Stimulated activated CD4-positive, alpha-beta T cell treated with anti-CD3 and anti-CD28 coated beads, Interleukin-4, amount 100 ng/mL, for 1 hour (primary cell): ENCODE results near the gene PAGR1.
"Not testable (repeated sequence)": the region's sequence is repeated elsewhere in the genome, so short reads cannot be mapped to it uniquely, and the experiment has no call there.

Experiments used
- DNase-seq: peaks from one replicate; pipeline ENCODE4 v3.0.0-alpha.2; 2020

The PAGR1 gene

GRCh38 chr16:29813644-29814562, 2.0 kb upstream of the PAGR1 start:
- DNase-seq: no peak

- DNase-seq: no peak
These were observed 1.4 kb upstream of the PAGR1 start for GRCh38 chr16:29814592-29814991.

- peak; percentile 68 for DNase-seq
These were observed 775 bp upstream of the PAGR1 start for GRCh38 chr16:29815032-29815721.

- peak; percentile 61 for DNase-seq
These were observed 916 bp downstream of the PAGR1 start for GRCh38 chr16:29816694-29817441.

GRCh38 chr16:29818082-29818481, 2.1 kb downstream of the PAGR1 start:
- no peak for DNase-seq

GRCh38 chr16:29819506-29819905, 3.6 kb downstream of the PAGR1 start:
- no peak for DNase-seq

- peak; percentile 56 for DNase-seq
These were observed 4.3 kb downstream of the PAGR1 start, which contains the start of gene MVP for GRCh38 chr16:29820271-29820701. Gene MVP (plus strand): TSS chr16:29820462. CDS start chr16:29830550, 10,088 bp downstream.

GRCh38 chr16:29820730-29821642, 5.0 kb downstream of the PAGR1 start:
- peak; percentile 50 for DNase-seq

- DNase-seq: no peak
These were observed 5.7 kb downstream of the PAGR1 start for GRCh38 chr16:29821643-29822115.

GRCh38 chr16:29824589-29825144, 8.7 kb downstream of the PAGR1 start:
- DNase-seq: no peak

GRCh38 chr16:29825145-29826044, 9.4 kb downstream of the PAGR1 start:
- peak; percentile 37 for DNase-seq

GRCh38 chr16:29826342-29826695, 10.4 kb downstream of the PAGR1 start:
- no peak for DNase-seq

GRCh38 chr16:29830774-29831173, 14.8 kb downstream of the PAGR1 start:
- no peak for DNase-seq

- no peak for DNase-seq
These were observed 15.5 kb downstream of the PAGR1 start for GRCh38 chr16:29831490-29831889.

- not testable (repeated sequence) for DNase-seq
These were observed 17.3 kb downstream of the PAGR1 start for GRCh38 chr16:29833219-29833618.

GRCh38 chr16:29834079-29834478, 18.1 kb downstream of the PAGR1 start:
- no peak for DNase-seq

- DNase-seq: no peak
These were observed 20.0 kb downstream of the PAGR1 start for GRCh38 chr16:29835926-29836325.

GRCh38 chr16:29836623-29837022, 20.7 kb downstream of the PAGR1 start:
- no peak for DNase-seq

- no peak for DNase-seq
These were observed 21.9 kb downstream of the PAGR1 start for GRCh38 chr16:29837841-29838240.

- DNase-seq: no peak
These were observed 23.9 kb downstream of the PAGR1 start for GRCh38 chr16:29839822-29840221.

- DNase-seq: no peak
These were observed 24.3 kb downstream of the PAGR1 start for GRCh38 chr16:29840240-29840639.
